Measurements from ENCODE around the gene PPP1R3E. TPM values are rescaled to one million over a fixed set of nuclear protein-coding genes. Genes with fewer than 3 reads are reported as not detected.

The PPP1R3E gene
- total and polyA plus RNA-seq, 7 donors: 2.5 to 12.9 (median 7.9) TPM

GRCh38 chr14:23248601-23249000 lies 54.1 kb downstream of the PPP1R3E start:
- Histone ChIP-seq H3K4me1 (no peaks in the 10 kb centered on the region), H3K27ac (no peak overlapping the region), H3K36me3 (no peaks in the 10 kb centered on the region), H3K27me3 (no peaks in the 10 kb centered on the region), H3K9me3 (no peaks in the 10 kb centered on the region), H3K4me3 (no peak overlapping the region)
- DNase-seq: no peak
- TF ChIP-seq POLR2A (IDR thresholded peaks at IDR 0.05) (no peak), POLR2AphosphoS5 (IDR thresholded peaks at IDR 0.05) (no peak), EP300 (IDR thresholded peaks at IDR 0.05) (no peak)
- TF ChIP-seq, protein P1, sequence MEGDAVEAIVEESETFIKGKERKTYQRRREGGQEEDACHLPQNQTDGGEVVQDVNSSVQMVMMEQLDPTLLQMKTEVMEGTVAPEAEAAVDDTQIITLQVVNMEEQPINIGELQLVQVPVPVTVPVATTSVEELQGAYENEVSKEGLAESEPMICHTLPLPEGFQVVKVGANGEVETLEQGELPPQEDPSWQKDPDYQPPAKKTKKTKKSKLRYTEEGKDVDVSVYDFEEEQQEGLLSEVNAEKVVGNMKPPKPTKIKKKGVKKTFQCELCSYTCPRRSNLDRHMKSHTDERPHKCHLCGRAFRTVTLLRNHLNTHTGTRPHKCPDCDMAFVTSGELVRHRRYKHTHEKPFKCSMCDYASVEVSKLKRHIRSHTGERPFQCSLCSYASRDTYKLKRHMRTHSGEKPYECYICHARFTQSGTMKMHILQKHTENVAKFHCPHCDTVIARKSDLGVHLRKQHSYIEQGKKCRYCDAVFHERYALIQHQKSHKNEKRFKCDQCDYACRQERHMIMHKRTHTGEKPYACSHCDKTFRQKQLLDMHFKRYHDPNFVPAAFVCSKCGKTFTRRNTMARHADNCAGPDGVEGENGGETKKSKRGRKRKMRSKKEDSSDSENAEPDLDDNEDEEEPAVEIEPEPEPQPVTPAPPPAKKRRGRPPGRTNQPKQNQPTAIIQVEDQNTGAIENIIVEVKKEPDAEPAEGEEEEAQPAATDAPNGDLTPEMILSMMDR (IDR thresholded peaks at IDR 0.05): no peak
- WGBS, 2 donors: 86 to 92% methylated on average over 7 of the region's 7 CpGs
- intact Hi-C loops (cut with DNase I): no loop called here

Small RNAs within 50 kb of the gene (small RNA-seq; reads per million reads assigned to genes)
- gene RNU6-1046P: 0 reads per million in 3 donors

Other genes starting within 250 kb of the PPP1R3E start
- 1 to 10 TPM; 2.0 to 7.5 (median 2.8) TPM for gene CDH24, start 245.3 kb downstream of the PPP1R3E start, total RNA-seq
- 1 to 10 TPM in 1 of 3 donors, under 1 TPM in 2; 0.46 to 5.4 (median 0.60) TPM for gene CDH24, start 245.3 kb downstream of the PPP1R3E start, polyA plus RNA-seq
- gene ACIN1, start 207.7 kb downstream of the PPP1R3E start, total RNA-seq: 100 to 1,000 TPM in 1 of 4 donors, 10 to 100 TPM in 3; 79.9 to 129 (median 93.9) TPM
- 100 to 1,000 TPM in 1 of 3 donors, 10 to 100 TPM in 2; 37.8 to 114 (median 40.9) TPM for gene ACIN1, start 207.7 kb downstream of the PPP1R3E start, polyA plus RNA-seq
- 10 to 100 TPM; 22.4 to 38.9 (median 30.1) TPM for gene C14orf119, start 207.4 kb downstream of the PPP1R3E start, total RNA-seq
- gene C14orf119, start 207.4 kb downstream of the PPP1R3E start, polyA plus RNA-seq: 10 to 100 TPM; 49.2 to 94.3 (median 50.0) TPM
- under 1 TPM in 1 of 4 donors, not detected in 3; 0.27 TPM for gene CIROP, start 197.9 kb downstream of the PPP1R3E start, total RNA-seq
- not detected for gene CIROP, start 197.9 kb downstream of the PPP1R3E start, polyA plus RNA-seq
- under 1 TPM in 1 of 4 donors, not detected in 3; 0.68 TPM for gene CEBPE, start 183.6 kb downstream of the PPP1R3E start, total RNA-seq
- under 1 TPM in 1 of 3 donors, not detected in 2; 0.28 TPM for gene CEBPE, start 183.6 kb downstream of the PPP1R3E start, polyA plus RNA-seq
- gene SLC7A8, start 119.2 kb downstream of the PPP1R3E start, total RNA-seq: 10 to 100 TPM in 3 of 4 donors, 1 to 10 TPM in 1; 9.9 to 19.7 (median 14.1) TPM
- gene SLC7A8, start 119.2 kb downstream of the PPP1R3E start, polyA plus RNA-seq: 10 to 100 TPM in 2 of 3 donors, 1 to 10 TPM in 1; 5.5 to 24.7 (median 13.2) TPM
- not detected for gene RNF212B, start 64.9 kb downstream of the PPP1R3E start, total RNA-seq
- not detected for gene RNF212B, start 64.9 kb downstream of the PPP1R3E start, polyA plus RNA-seq
- 10 to 100 TPM in 1 of 4 donors, 1 to 10 TPM in 3; 5.4 to 10.5 (median 6.1) TPM for gene HOMEZ, start 16.7 kb downstream of the PPP1R3E start, total RNA-seq
- gene HOMEZ, start 16.7 kb downstream of the PPP1R3E start, polyA plus RNA-seq: 10 to 100 TPM in 1 of 3 donors, 1 to 10 TPM in 2; 6.0 to 12.0 (median 6.5) TPM
- 100 to 1,000 TPM in 2 of 4 donors, 10 to 100 TPM in 2; 75.9 to 118 (median 101) TPM for gene BCL2L2, start 4.0 kb upstream of the PPP1R3E start, total RNA-seq
- 10 to 100 TPM; 57.0 to 63.3 (median 61.9) TPM for gene BCL2L2, start 4.0 kb upstream of the PPP1R3E start, polyA plus RNA-seq
- 10 to 100 TPM; 38.3 to 71.5 (median 48.3) TPM for gene PABPN1, start 18.6 kb upstream of the PPP1R3E start, total RNA-seq
- gene PABPN1, start 18.6 kb upstream of the PPP1R3E start, polyA plus RNA-seq: 100 to 1,000 TPM in 1 of 3 donors, 10 to 100 TPM in 2; 69.1 to 137 (median 76.3) TPM
- gene SLC22A17, start 50.0 kb upstream of the PPP1R3E start, total RNA-seq: 10 to 100 TPM; 18.1 to 38.8 (median 26.3) TPM
- gene SLC22A17, start 50.0 kb upstream of the PPP1R3E start, polyA plus RNA-seq: 10 to 100 TPM in 1 of 3 donors, under 1 TPM in 2; 0.60 to 10.6 (median 0.92) TPM
- gene EFS, start 62.3 kb upstream of the PPP1R3E start, total RNA-seq: 10 to 100 TPM in 3 of 4 donors, 1 to 10 TPM in 1; 10.0 to 19.9 (median 11.5) TPM
- gene EFS, start 62.3 kb upstream of the PPP1R3E start, polyA plus RNA-seq: 1 to 10 TPM in 2 of 3 donors, under 1 TPM in 1; 0.46 to 3.0 (median 2.9) TPM
- not detected for gene IL25, start 70.0 kb upstream of the PPP1R3E start, total RNA-seq
- not detected for gene IL25, start 70.0 kb upstream of the PPP1R3E start, polyA plus RNA-seq
- 1 to 10 TPM; 1.8 to 4.6 (median 3.8) TPM for gene CMTM5, start 74.2 kb upstream of the PPP1R3E start, total RNA-seq
- gene CMTM5, start 74.2 kb upstream of the PPP1R3E start, polyA plus RNA-seq: 1 to 10 TPM in 1 of 3 donors, not detected in 2; 1.2 TPM
- gene MYH6, start 105.4 kb upstream of the PPP1R3E start, total RNA-seq: not detected
- 1 to 10 TPM; 1.5 to 4.9 (median 3.0) TPM for gene MYH6, start 105.4 kb upstream of the PPP1R3E start, polyA plus RNA-seq
- under 1 TPM in 2 of 4 donors, not detected in 2; under 0.01 to 0.14 TPM for gene MYH7, start 132.8 kb upstream of the PPP1R3E start, total RNA-seq
- 10 to 100 TPM in 1 of 3 donors, 1 to 10 TPM in 1, under 1 TPM in 1; 0.28 to 11.6 (median 3.6) TPM for gene MYH7, start 132.8 kb upstream of the PPP1R3E start, polyA plus RNA-seq
- gene NGDN, start 166.8 kb upstream of the PPP1R3E start, total RNA-seq: 10 to 100 TPM; 23.3 to 46.2 (median 42.7) TPM
- gene NGDN, start 166.8 kb upstream of the PPP1R3E start, polyA plus RNA-seq: 10 to 100 TPM; 28.2 to 39.6 (median 28.7) TPM
- gene ZFHX2, start 248.9 kb upstream of the PPP1R3E start, total RNA-seq: 1 to 10 TPM in 2 of 4 donors, under 1 TPM in 2; 0.33 to 1.9 (median 0.98) TPM
- gene ZFHX2, start 248.9 kb upstream of the PPP1R3E start, polyA plus RNA-seq: under 1 TPM in 2 of 3 donors, not detected in 1; under 0.01 to 0.57 TPM